IPS-NIHi7 (cell line): ENCODE measurements around the gene KRT9.

Experiments used
- DNase-seq: peaks from one replicate; pipeline ENCODE4 v3.0.0; 2012; ENCODE audit warnings: mixed read lengths; ENCODE audit errors: extremely low spot score

The KRT9 gene

GRCh38 chr17:41529491-41529915 lies 42.4 kb downstream of the KRT9 start:
- no peak for DNase-seq

GRCh38 chr17:41528959-41529353 lies 42.9 kb downstream of the KRT9 start:
- DNase-seq, result no peak

GRCh38 chr17:41527063-41528023 lies 44.5 kb downstream of the KRT9 start:
- peak; percentile 46 for DNase-seq

GRCh38 chr17:41524261-41524660 lies 47.6 kb downstream of the KRT9 start:
- no peak for DNase-seq

GRCh38 chr17:41523787-41524186 lies 48.1 kb downstream of the KRT9 start:
- no peak for DNase-seq

- no peak for DNase-seq
These were observed 48.6 kb downstream of the KRT9 start for GRCh38 chr17:41523225-41523593.

GRCh38 chr17:41522301-41523224 lies 49.3 kb downstream of the KRT9 start:
- DNase-seq, result no peak

- peak; percentile 42 for DNase-seq
These were observed 50.1 kb downstream of the KRT9 start for GRCh38 chr17:41521574-41522261.

GRCh38 chr17:41520821-41521521 lies 50.9 kb downstream of the KRT9 start:
- no peak for DNase-seq

GRCh38 chr17:41519501-41520224 lies 52.2 kb downstream of the KRT9 start:
- DNase-seq, result no peak

- DNase-seq, result no peak
These were observed 52.9 kb downstream of the KRT9 start, which contains the start of gene KRT15 for GRCh38 chr17:41518789-41519449. KRT15 (minus strand) TSS chr17:41518890; CDS start chr17:41518827, 63 bp downstream.

GRCh38 chr17:41518031-41518430 lies 53.8 kb downstream of the KRT9 start:
- DNase-seq, result no peak

- DNase-seq, result no peak
These were observed 55.0 kb downstream of the KRT9 start for GRCh38 chr17:41516830-41517283.

GRCh38 chr17:41516147-41516829 lies 55.6 kb downstream of the KRT9 start:
- DNase-seq, result no peak
